Naive thymus-derived CD4-positive, alpha-beta T cell (primary cell): Measurements from ENCODE around the gene ELK3. TPM values are rescaled to one million over a fixed set of nuclear protein-coding genes. Genes with fewer than 3 reads are reported as not detected.
"Not testable (repeated sequence)": the region's sequence is repeated elsewhere in the genome, so short reads cannot be mapped to it uniquely, and the experiment has no call there.

Experiments used
- ATAC-seq: fragments of 150-1000 bp; cut with Tn5 transposase; 2 replicates; pipeline ENCODE4 v1.10.0; 2021; ENCODE audit warnings: mild to moderate bottlenecking, moderate library complexity
- CTCF ChIA-PET: fragments of 350-600 bp; sonication (Branson Sonifier 250); formaldehyde crosslinking; loops from one replicate; lab custom pipeline; 2021; ENCODE audit warnings: antibody characterized with exemption; lab: Charles Lee
- POLR2A ChIA-PET: fragments of 350-600 bp; sonication (Branson Sonifier 250); formaldehyde crosslinking; loops from one replicate; lab custom pipeline; 2021; ENCODE audit warnings: antibody characterized with exemption, inconsistent platforms; lab: Charles Lee
- DNase-seq, 9 donors: peaks; one replicate each; pipeline versions ENCODE4 v3.0.0 to v3.0.0-alpha.2; 2020 to 2022; ENCODE audit warnings: mixed read lengths in 1 of 9
- H3K27ac ChIP-seq: one replicate; pipeline ENCODE4 v1.7.0; 2013; ENCODE audit warnings: mild to moderate bottlenecking, low read depth, low read length, moderate library complexity
- H3K27me3 ChIP-seq, 2 donors: one replicate each; pipeline ENCODE4 v1.7.0; 2013; ENCODE audit warnings: low read length in 2 of 2, mild to moderate bottlenecking in 2 of 2, moderate library complexity in 2 of 2; ENCODE audit not compliant: control insufficient read depth in 2 of 2, insufficient read depth in 2 of 2
- H3K36me3 ChIP-seq, 3 experiments: 1 replicate in 2 of 3; 2 replicates in 1 of 3; pipeline ENCODE4 v1.7.0; 2013; ENCODE audit warnings: low read length in 3 of 3, mild to moderate bottlenecking in 3 of 3, moderate library complexity in 1 of 3; ENCODE audit not compliant: insufficient read depth in 3 of 3, control insufficient read depth in 2 of 3
- H3K4me1 ChIP-seq, 2 donors: one replicate each; pipeline ENCODE4 v1.7.0; 2013; ENCODE audit warnings: low read length in 2 of 2, mild to moderate bottlenecking in 2 of 2, moderate library complexity in 1 of 2; ENCODE audit not compliant: control insufficient read depth in 2 of 2, insufficient read depth in 2 of 2
- H3K4me3 ChIP-seq: 2 replicates; pipeline ENCODE4 v1.7.0; 2013; ENCODE audit warnings: mild to moderate bottlenecking, low read length
- H3K9me3 ChIP-seq, 3 experiments: 1 replicate in 2 of 3; 2 replicates in 1 of 3; pipeline ENCODE4 v1.7.0; 2013; ENCODE audit warnings: low read length in 3 of 3; ENCODE audit not compliant: control insufficient read depth in 2 of 3
- H3K27ac Mint-ChIP-seq, 9 donors: one replicate each; pipeline ENCODE4 v1.8.0; 2020 to 2022; ENCODE audit warnings: mixed read lengths in 9 of 9, mild to moderate bottlenecking in 8 of 9, moderate library complexity in 5 of 9, inconsistent platforms in 2 of 9
- H3K27me3 Mint-ChIP-seq, 5 donors: one replicate each; pipeline ENCODE4 v1.8.0; 2021 to 2022; ENCODE audit warnings: mixed read lengths in 5 of 5, mild to moderate bottlenecking in 1 of 5
- H3K36me3 Mint-ChIP-seq, 5 donors: one replicate each; pipeline ENCODE4 v1.8.0; 2020 to 2022; ENCODE audit warnings: mixed read lengths in 5 of 5, mild to moderate bottlenecking in 3 of 5, inconsistent platforms in 1 of 5
- H3K4me1 Mint-ChIP-seq, 7 donors: one replicate each; pipeline ENCODE4 v1.8.0; 2020 to 2022; ENCODE audit warnings: mixed read lengths in 7 of 7, mild to moderate bottlenecking in 3 of 7, inconsistent platforms in 1 of 7
- H3K4me3 Mint-ChIP-seq, 10 donors: one replicate each; pipeline ENCODE4 v1.8.0; 2020 to 2022; ENCODE audit warnings: mild to moderate bottlenecking in 10 of 10, mixed read lengths in 10 of 10, moderate library complexity in 6 of 10, inconsistent platforms in 2 of 10
- H3K9me3 Mint-ChIP-seq, 11 donors: one replicate each; pipeline ENCODE4 v1.8.0; 2020 to 2022; ENCODE audit warnings: mixed read lengths in 11 of 11, mild to moderate bottlenecking in 4 of 11, inconsistent platforms in 1 of 11, moderate library complexity in 1 of 11
- intact Hi-C, 2 donors: fragments of 100-400 bp; cut with micrococcal nuclease; formaldehyde crosslinking; loops; one replicate each; pipeline ENCODE4 v1.15.1; 2023
- polyA plus RNA-seq, 2 donors: library from polyadenylated mRNA; unstranded; fragments of 300-500 nt; fragmentation: Illumina TruSeq; gene quantifications; one replicate each; pipeline ENCODE4 v1.2.3, GENCODE V29; 2021
- total RNA-seq, 6 experiments: library from RNA in 5 of 6; stranded (reverse) in 5 of 6; gene quantifications; 1 replicate in 5 of 6; 2 replicates in 1 of 6; pipeline ENCODE4 v1.2.3 and lab custom pipeline; 2021 to 2026

The ELK3 gene
- total and polyA plus RNA-seq, 7 experiments from 2014 or later, result 16.8 to 52.3 (median 29.4) TPM

- no peaks in the 10 kb centered on the region for H3K9me3 ChIP-seq
- Mint-ChIP-seq H3K27me3 (no peaks in the 10 kb centered on the region), H3K9me3 (no peaks in the 10 kb centered on the region), H3K27ac (peak overlapping the region in 4 of 9 donors; percentile 29 to 76 (median 36)), H3K4me3 (peak overlapping the region in 1 of 10 donors; percentile 30), H3K4me1 (peaks cover 10 to 51% (median 31%) of the 10 kb centered on the region in 7 donors), H3K36me3 (peaks cover 5 to 18% (median 12%) of the 10 kb centered on the region in 5 donors)
- H3K36me3 ChIP-seq, result peaks cover 0 to 8% (median 0%) of the 10 kb centered on the region in 3 experiments
- CTCF ChIA-PET, result interaction anchor here (1.0 kb wide), 1 partner anchor 92 kb away, joined by 5 read pairs; the partner anchor contains the start of gene CDK17
- H3K27ac ChIP-seq, result no peak overlapping the region
- H3K4me1 ChIP-seq, result no peaks in the 10 kb centered on the region
- H3K4me3 ChIP-seq, result no peak overlapping the region
- H3K27me3 ChIP-seq, result no peaks in the 10 kb centered on the region
- DNase-seq (no peak), ATAC-seq (no peak)
- POLR2A ChIA-PET, result interaction anchor here (0.7 kb wide), 1 partner anchor 14 kb away, joined by 4 read pairs; no protein-coding TSS in a partner anchor
- intact Hi-C loops, result loop anchor here in 1 of 2 donors (2.0 kb wide), 1 partner anchor 14 kb away; no protein-coding TSS in a partner anchor
Measured at GRCh38 chr12:96308881-96309280, 114.7 kb downstream of the ELK3 start.

- POLR2A ChIA-PET, result interaction anchor here (0.5 to 1.6 kb wide), 4 partner anchors 16 to 90 kb away, joined by 3 read pairs; partner anchors contain the start of gene CDK17
- peaks cover 0 to 8% (median 0%) of the 10 kb centered on the region in 3 experiments for H3K36me3 ChIP-seq
- CTCF ChIA-PET, result no interaction called here
- no peaks in the 10 kb centered on the region for H3K27me3 ChIP-seq
- DNase-seq (no peak), ATAC-seq (no peak)
- intact Hi-C loops, result no loop called here
- no peaks in the 10 kb centered on the region for H3K9me3 ChIP-seq
- Mint-ChIP-seq H3K4me1 (peaks cover 11 to 53% (median 41%) of the 10 kb centered on the region in 7 donors), H3K27ac (peak overlapping the region in 2 of 9 donors; percentile 6 to 36), H3K36me3 (peaks cover 5 to 18% (median 12%) of the 10 kb centered on the region in 5 donors), H3K4me3 (no peak overlapping the region), H3K9me3 (no peaks in the 10 kb centered on the region), H3K27me3 (no peaks in the 10 kb centered on the region)
- H3K4me3 ChIP-seq, result no peak overlapping the region
- H3K27ac ChIP-seq, result no peak overlapping the region
- H3K4me1 ChIP-seq, result peaks cover 0 to under 1% of the 10 kb centered on the region in 2 donors
Measured at GRCh38 chr12:96310067-96310466, 115.9 kb downstream of the ELK3 start.

DNA sequence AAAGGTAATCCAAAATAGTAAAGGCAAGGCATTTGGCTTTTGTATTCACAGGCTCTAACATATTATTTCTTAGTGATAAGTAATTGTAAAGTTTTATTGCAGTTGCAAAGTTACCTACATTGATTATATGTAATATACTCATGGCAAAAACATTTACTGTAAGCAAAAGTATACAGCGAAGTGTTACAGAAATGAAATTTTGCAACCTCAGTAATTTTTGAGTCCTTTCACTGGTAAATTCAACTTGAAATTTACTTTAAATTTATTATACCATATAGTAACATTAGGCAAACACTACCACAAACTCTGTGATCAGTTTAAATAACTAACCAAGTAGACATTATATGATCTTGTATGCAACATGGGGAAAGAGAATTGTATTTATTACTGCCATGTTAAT is 117.0 kb downstream of the ELK3 start:
- Histone ChIP-seq H3K4me1 (peaks cover 0 to 4% of the 10 kb centered on the region in 2 donors), H3K9me3 (no peaks in the 10 kb centered on the region), H3K36me3 (peaks cover 0 to 8% (median 0%) of the 10 kb centered on the region in 3 experiments), H3K27ac (no peak overlapping the region), H3K4me3 (no peak overlapping the region), H3K27me3 (no peaks in the 10 kb centered on the region)
- ATAC-seq, result no peak
- no peaks in the 10 kb centered on the region for H3K9me3 Mint-ChIP-seq
- intact Hi-C loops, result no loop called here
- no peak for DNase-seq
- H3K27me3 Mint-ChIP-seq, result no peaks in the 10 kb centered on the region
- no peak overlapping the region for H3K27ac Mint-ChIP-seq
- ChIA-PET POLR2A (interaction anchor here (1.4 to 1.6 kb wide), 2 partner anchors 26 to 89 kb away, joined by 3 read pairs; partner anchors contain the start of gene CDK17), CTCF (interaction anchor here (1.6 kb wide), 1 partner anchor 90 kb away, joined by 7 read pairs; the partner anchor contains the start of gene CDK17)
- H3K4me1 Mint-ChIP-seq, result peaks cover 10 to 53% (median 39%) of the 10 kb centered on the region in 7 donors
- peaks cover 5 to 14% (median 12%) of the 10 kb centered on the region in 5 donors for H3K36me3 Mint-ChIP-seq
- H3K4me3 Mint-ChIP-seq, result no peak overlapping the region

DNA sequence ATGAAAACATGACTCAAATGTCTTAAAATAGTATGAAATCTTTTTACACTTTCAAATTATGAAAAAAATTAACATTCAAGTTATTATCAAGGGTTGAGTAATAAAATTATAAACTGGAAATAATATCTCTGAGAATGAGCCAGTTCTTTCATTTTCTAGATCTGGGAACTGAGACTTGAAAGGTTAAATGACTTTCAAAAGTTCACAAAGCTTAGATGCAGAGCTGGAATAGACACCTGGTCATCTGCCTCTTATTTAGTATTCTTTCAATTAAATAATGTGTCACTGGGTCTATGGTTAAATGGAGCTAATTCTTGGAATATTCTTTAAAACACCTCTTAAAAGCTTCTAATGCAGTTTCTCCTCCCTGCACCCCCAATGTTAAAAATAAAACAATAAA is 119.4 kb downstream of the ELK3 start:
- H3K36me3 ChIP-seq, result peaks cover 0 to 8% (median 0%) of the 10 kb centered on the region in 3 experiments
- Mint-ChIP-seq H3K27me3 (no peaks in the 10 kb centered on the region), H3K9me3 (peaks cover 0 to 4% (median 0%) of the 10 kb centered on the region in 11 donors), H3K4me3 (no peak overlapping the region), H3K4me1 (peaks cover 10 to 44% (median 27%) of the 10 kb centered on the region in 7 donors), H3K36me3 (peaks cover 5 to 14% (median 12%) of the 10 kb centered on the region in 5 donors), H3K27ac (peak overlapping the region in 2 of 9 donors; percentile 30 to 96)
- H3K27ac ChIP-seq, result no peak overlapping the region
- intact Hi-C loops, result loop anchor here in 1 of 2 donors (2.0 kb wide), 1 partner anchor 85 kb away; no protein-coding TSS in a partner anchor
- H3K27me3 ChIP-seq, result no peaks in the 10 kb centered on the region
- POLR2A ChIA-PET, result interaction anchor here (1.0 to 2.2 kb wide), 2 partner anchors 12 to 85 kb away, joined by 5 to 6 read pairs; no protein-coding TSS in a partner anchor
- H3K4me3 ChIP-seq, result no peak overlapping the region
- CTCF ChIA-PET, result interaction anchor here (1.5 kb wide), 1 partner anchor 87 kb away, joined by 4 read pairs; the partner anchor contains the start of gene CDK17
- no peaks in the 10 kb centered on the region for H3K9me3 ChIP-seq
- H3K4me1 ChIP-seq, result peaks cover 0 to 4% of the 10 kb centered on the region in 2 donors
- DNase-seq (no peak), ATAC-seq (no peak)

DNA sequence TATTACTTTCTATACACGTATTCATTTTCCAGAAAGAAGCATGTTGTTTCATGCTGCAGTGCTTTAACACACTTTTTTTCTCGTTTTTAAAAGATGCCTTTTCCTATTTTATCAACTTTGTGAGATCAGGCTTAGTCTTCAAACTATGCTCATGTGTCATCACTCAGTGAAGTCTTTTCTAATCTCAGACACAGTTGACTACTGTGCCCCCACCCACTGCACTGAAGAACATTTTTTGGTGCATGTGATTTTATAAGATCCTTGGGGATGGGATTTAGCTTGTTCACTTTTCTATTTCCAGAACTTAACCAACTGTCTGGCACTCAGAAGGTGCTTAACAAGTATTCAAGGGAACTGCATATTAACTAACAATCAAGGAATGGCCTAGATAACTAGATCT is 120.5 kb downstream of the ELK3 start:
- H3K4me3 Mint-ChIP-seq, result peak overlapping the region in 7 of 10 donors; percentile 20 to 58 (median 38)
- H3K4me3 ChIP-seq, result no peak overlapping the region
- no peak for ATAC-seq
- peaks cover 0 to 1% (median 0%) of the 10 kb centered on the region in 3 experiments for H3K36me3 ChIP-seq
- H3K4me1 ChIP-seq, result peaks cover 0 to 4% of the 10 kb centered on the region in 2 donors
- no peaks in the 10 kb centered on the region for H3K27me3 ChIP-seq
- no peak overlapping the region for H3K27ac ChIP-seq
- no peaks in the 10 kb centered on the region for H3K9me3 ChIP-seq
- H3K36me3 Mint-ChIP-seq, result peaks cover 0 to 8% (median 6%) of the 10 kb centered on the region in 5 donors
- ChIA-PET POLR2A (interaction anchor here (0.6 to 2.2 kb wide), 5 partner anchors 20 to 269 kb away, joined by 3 to 7 read pairs (median 4); no protein-coding TSS in a partner anchor), CTCF (interaction anchor here (0.8 to 1.5 kb wide), 2 partner anchors 84 to 86 kb away, joined by 3 to 4 read pairs; partner anchors contain the start of gene CDK17)
- DNase-seq, result no peak
- H3K27me3 Mint-ChIP-seq, result no peaks in the 10 kb centered on the region
- peaks cover 5 to 37% (median 20%) of the 10 kb centered on the region in 7 donors for H3K4me1 Mint-ChIP-seq
- H3K27ac Mint-ChIP-seq, result peak overlapping the region in 7 of 9 donors; percentile 59 to 97 (median 81)
- peaks cover 0 to 4% (median 0%) of the 10 kb centered on the region in 11 donors for H3K9me3 Mint-ChIP-seq
- intact Hi-C loops, result loop anchor here in 1 of 2 donors (2.0 kb wide), 1 partner anchor 84 kb away; no protein-coding TSS in a partner anchor

GRCh38 chr12:96315741-96316481 is 121.7 kb downstream of the ELK3 start:
- peak overlapping the region; percentile 83 to 95 (median 91) for H3K4me3 Mint-ChIP-seq
- POLR2A ChIA-PET, result interaction anchor here (0.8 to 1.6 kb wide), 5 partner anchors 19 to 85 kb away, joined by 3 to 10 read pairs (median 4); no protein-coding TSS in a partner anchor
- intact Hi-C loops, result loop anchor here in 1 of 2 donors (2.0 kb wide), 1 partner anchor 83 kb away; no protein-coding TSS in a partner anchor
- H3K9me3 Mint-ChIP-seq, H3K4me1 ChIP-seq, H3K9me3 ChIP-seq, H3K36me3 Mint-ChIP-seq, H3K27me3 ChIP-seq, H3K36me3 ChIP-seq, H3K27me3 Mint-ChIP-seq: not testable (repeated sequence)
- ATAC-seq (peak; percentile 27), DNase-seq (peak in 8 of 9 donors; percentile 11 to 66 (median 56))
- H3K4me3 ChIP-seq, result peak overlapping the region; percentile 24
- peak overlapping the region; percentile 87 to 97 (median 96) for H3K27ac Mint-ChIP-seq
- peaks cover 5 to 32% (median 20%) of the 10 kb centered on the region in 7 donors for H3K4me1 Mint-ChIP-seq
- CTCF ChIA-PET, result interaction anchor here (0.6 to 1.0 kb wide), 4 partner anchors 21 to 120 kb away, joined by 3 to 6 read pairs (median 4); no protein-coding TSS in a partner anchor
- H3K27ac ChIP-seq, result peak overlapping the region; percentile 66
